Caco-2 (cell line): ENCODE measurements around the gene MAST4. TPM values are rescaled to one million over a fixed set of nuclear protein-coding genes. Genes with fewer than 3 reads are reported as not detected.

ENCODE experiments used
- BruUV-seq: library from RNA; stranded (reverse); fragments of 400-500 nt; replicated peaks from 2 replicates; lab custom pipeline; 2021; lab: Mats Ljungman, UMichigan
- CTCF ChIA-PET: fragments of 300-600 bp; sonication (Branson Sonifier 250); formaldehyde crosslinking; loops from one replicate; lab custom pipeline; 2022; ENCODE audit warnings: antibody characterized with exemption; lab: Charles Lee
- POLR2A ChIA-PET: fragments of 300-600 bp; sonication (Branson Sonifier 250); formaldehyde crosslinking; loops from one replicate; lab custom pipeline; 2022; ENCODE audit warnings: antibody characterized with exemption; lab: Charles Lee
- DNase-seq, 2 experiments: peaks; one replicate each; pipeline versions ENCODE4 v3.0.0 to v3.0.0-alpha.2; 2020 to 2022
- H3K27me3 ChIP-seq: replicated peaks from 2 replicates; pipeline ENCODE4 v1.6.0; 2011; ENCODE audit warnings: low read length; ENCODE audit not compliant: control insufficient read depth, insufficient read depth
- H3K36me3 ChIP-seq: 2 replicates; pipeline ENCODE4 v1.5.1; 2011; ENCODE audit warnings: low read length; ENCODE audit not compliant: control insufficient read depth, insufficient read depth
- H3K4me1 ChIP-seq: fragments of 250-450 bp; sonication (Bioruptor Pico); 2 replicates; pipeline ENCODE4 v1.5.1; 2020; ENCODE audit warnings: mild to moderate bottlenecking
- H3K4me3 ChIP-seq: 2 replicates; pipeline ENCODE4 v1.5.1; 2011; ENCODE audit warnings: low read depth, mild to moderate bottlenecking, control low read depth, low read length
- H3K9me3 ChIP-seq: fragments of 250-450 bp; sonication (Bioruptor Pico); 2 replicates; pipeline ENCODE4 v1.5.1; 2020; ENCODE audit warnings: mild to moderate bottlenecking, moderate library complexity
- H3K27ac Mint-ChIP-seq: one replicate; pipeline ENCODE4 v1.8.0; 2022; ENCODE audit warnings: mixed read lengths; ENCODE audit not compliant: unreplicated experiment
- H3K27me3 Mint-ChIP-seq: one replicate; pipeline ENCODE4 v1.8.0; 2022; ENCODE audit warnings: mixed read lengths; ENCODE audit not compliant: insufficient read depth, unreplicated experiment
- H3K36me3 Mint-ChIP-seq: one replicate; pipeline ENCODE4 v1.8.0; 2022; ENCODE audit warnings: mild to moderate bottlenecking, mixed read lengths; ENCODE audit not compliant: insufficient read depth, unreplicated experiment
- H3K4me1 Mint-ChIP-seq: one replicate; pipeline ENCODE4 v1.8.0; 2022; ENCODE audit warnings: low read depth, mixed read lengths; ENCODE audit not compliant: unreplicated experiment
- H3K4me3 Mint-ChIP-seq: one replicate; pipeline ENCODE4 v1.8.0; 2022; ENCODE audit warnings: mild to moderate bottlenecking, moderate library complexity, mixed read lengths; ENCODE audit not compliant: unreplicated experiment
- H3K9me3 Mint-ChIP-seq: one replicate; pipeline ENCODE4 v1.8.0; 2022; ENCODE audit warnings: mixed read lengths; ENCODE audit not compliant: unreplicated experiment
- CTCF ChIP-seq, 2 experiments: fragments of 200-600 bp in 1 of 2; IDR thresholded peaks; 1 replicate in 1 of 2; 2 replicates in 1 of 2; pipeline versions ENCODE4 v1.5.1 to v1.8.0; 2011 to 2022; ENCODE audit warnings: antibody characterized with exemption in 1 of 2, control low read depth in 1 of 2, inconsistent platforms in 1 of 2, low read depth in 1 of 2, low read length in 1 of 2, mild to moderate bottlenecking in 1 of 2, moderate library complexity in 1 of 2; ENCODE audit not compliant: insufficient read depth in 1 of 2, severe bottlenecking in 1 of 2, unreplicated experiment in 1 of 2
- intact Hi-C: fragments of 100-400 bp; cut with micrococcal nuclease; formaldehyde crosslinking; loops from one replicate; pipeline ENCODE4 v1.10.0; 2022; ENCODE audit not compliant: unreplicated experiment
- total RNA-seq: library from RNA; stranded (reverse); gene quantifications from 2 replicates; pipeline ENCODE4 v1.2.3, GENCODE V29; 2022

MAST4 gene
- total RNA-seq, 1 experiment from 2014 or later: 17.8 TPM

DNA sequence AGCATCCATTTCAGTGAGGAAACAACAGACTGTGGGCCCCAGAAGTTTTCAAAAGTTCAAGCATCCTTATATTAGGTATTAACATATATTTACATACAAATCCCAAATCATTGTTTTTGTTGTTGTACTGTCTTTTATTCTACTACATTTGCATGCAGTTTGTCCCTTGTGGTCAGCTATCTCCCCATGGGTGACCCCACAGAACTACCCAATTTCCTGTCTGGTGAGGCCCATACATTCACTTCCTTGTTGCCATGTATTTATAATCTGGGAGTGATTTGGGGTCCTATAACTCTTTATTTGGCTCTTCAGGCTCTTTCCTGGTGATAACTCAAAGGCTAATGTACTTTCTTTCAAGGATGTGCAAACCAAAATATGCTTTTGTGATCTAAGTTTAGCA lies 603.7 kb downstream of the MAST4 start:
- Histone ChIP-seq H3K4me3 (no peak overlapping the region), H3K4me1 (no peaks in the 10 kb centered on the region), H3K27me3 (no peaks in the 10 kb centered on the region; the same call in 1 of the 2 replicates), H3K9me3 (peaks cover 5% of the 10 kb centered on the region; the same call in 1 of the 2 replicates), H3K36me3 (no peaks in the 10 kb centered on the region)
- Mint-ChIP-seq H3K9me3 (peaks cover 12% of the 10 kb centered on the region), H3K36me3 (no peaks in the 10 kb centered on the region), H3K4me3 (no peak overlapping the region), H3K27ac (no peak overlapping the region), H3K4me1 (no peaks in the 10 kb centered on the region), H3K27me3 (no peaks in the 10 kb centered on the region)
- no peak for DNase-seq
- CTCF ChIA-PET: no interaction called here
- POLR2A ChIA-PET: no interaction called here
- intact Hi-C loops: no loop called here
- BruUV-seq: no TSS peak
- TF ChIP-seq CTCF (IDR thresholded peaks at IDR 0.05; ENCODE audit: insufficient read depth in 1 of 2, low read depth in 1 of 2, low read length in 1 of 2, severe bottlenecking in 1 of 2, unreplicated experiment in 1 of 2): no peak

- Histone ChIP-seq H3K4me3 (no peak overlapping the region), H3K27me3 (no peaks in the 10 kb centered on the region; the same call in 1 of the 2 replicates), H3K9me3 (peaks cover 5% of the 10 kb centered on the region; the same call in 1 of the 2 replicates), H3K36me3 (no peaks in the 10 kb centered on the region), H3K4me1 (no peaks in the 10 kb centered on the region)
- ChIA-PET POLR2A (no interaction called here), CTCF (no interaction called here)
- no TSS peak for BruUV-seq
- Mint-ChIP-seq H3K27ac (no peak overlapping the region), H3K4me3 (no peak overlapping the region), H3K4me1 (no peaks in the 10 kb centered on the region), H3K36me3 (no peaks in the 10 kb centered on the region), H3K27me3 (no peaks in the 10 kb centered on the region), H3K9me3 (peaks cover 12% of the 10 kb centered on the region)
- intact Hi-C loops: no loop called here
- no peak for TF ChIP-seq CTCF (IDR thresholded peaks at IDR 0.05; ENCODE audit: insufficient read depth in 1 of 2, low read depth in 1 of 2, low read length in 1 of 2, severe bottlenecking in 1 of 2, unreplicated experiment in 1 of 2)
- DNase-seq: no peak
Measured at GRCh38 chr5:67200809-67201562, 604.8 kb downstream of the MAST4 start.

- Mint-ChIP-seq H3K9me3 (peaks cover 12% of the 10 kb centered on the region), H3K27me3 (no peaks in the 10 kb centered on the region), H3K27ac (no peak overlapping the region)
Measured at GRCh38 chr5:67201897-67202549, 605.8 kb downstream of the MAST4 start.

More at GRCh38 chr5:67201897-67202549, 605.8 kb downstream of the MAST4 start:
- no peaks in the 10 kb centered on the region for H3K36me3 ChIP-seq
- no peak overlapping the region for H3K4me3 ChIP-seq
- no peak overlapping the region for H3K4me3 Mint-ChIP-seq
- no peak for DNase-seq
- ChIA-PET CTCF (no interaction called here), POLR2A (no interaction called here)
- no TSS peak for BruUV-seq
- peaks cover 5% of the 10 kb centered on the region; the same call in 1 of the 2 replicates for H3K9me3 ChIP-seq
- no peaks in the 10 kb centered on the region; the same call in 1 of the 2 replicates for H3K27me3 ChIP-seq
- no peak for TF ChIP-seq CTCF (IDR thresholded peaks at IDR 0.05; ENCODE audit: insufficient read depth in 1 of 2, low read depth in 1 of 2, low read length in 1 of 2, severe bottlenecking in 1 of 2, unreplicated experiment in 1 of 2)
- no peaks in the 10 kb centered on the region for H3K4me1 ChIP-seq
- intact Hi-C loops: no loop called here
- H3K36me3 Mint-ChIP-seq: no peaks in the 10 kb centered on the region
- peaks cover 4% of the 10 kb centered on the region for H3K4me1 Mint-ChIP-seq
